WTC11 (cell line): ENCODE results near the gene CHKB.

ENCODE experiments used
- FOXK1 ChIP-seq: sonication (generic); formaldehyde crosslinking; IDR thresholded peaks from 2 replicates; pipeline ENCODE4 v1.8.0; 2022; ENCODE audit warnings: mild to moderate bottlenecking, moderate library complexity, missing genetic modification reagents
- JAZF1 ChIP-seq: fragments of 250-450 bp; sonication (Bioruptor Pico); IDR thresholded peaks from 2 replicates; pipeline ENCODE4 v1.9.0; 2021; ENCODE audit warnings: moderate library complexity, mild to moderate bottlenecking, inconsistent platforms
- NR2C2 ChIP-seq: sonication (generic); formaldehyde crosslinking; IDR thresholded peaks from 2 replicates; pipeline ENCODE4 v1.8.0; 2022; ENCODE audit warnings: mild to moderate bottlenecking, missing genetic modification reagents
- SMAD3 ChIP-seq: sonication (generic); formaldehyde crosslinking; IDR thresholded peaks from 2 replicates; pipeline ENCODE4 v1.8.0; 2022; ENCODE audit warnings: missing genetic modification reagents, mild to moderate bottlenecking, borderline replicate concordance
- TF ChIP-seq, protein P1 (sequence below): sonication (generic); formaldehyde crosslinking; IDR thresholded peaks from 2 replicates; pipeline ENCODE4 v1.8.0; 2022; ENCODE audit warnings: mild to moderate bottlenecking, missing genetic modification reagents
- TF ChIP-seq, protein P2 (sequence below): fragments of 200-600 bp; IDR thresholded peaks from 2 replicates; pipeline ENCODE4 v1.8.0; 2022; ENCODE audit warnings: antibody characterized with exemption
- TF ChIP-seq, protein P3 (sequence below): sonication (generic); formaldehyde crosslinking; IDR thresholded peaks from 2 replicates; pipeline ENCODE4 v1.8.0; 2022; ENCODE audit warnings: mild to moderate bottlenecking, missing genetic modification reagents

DNA sequence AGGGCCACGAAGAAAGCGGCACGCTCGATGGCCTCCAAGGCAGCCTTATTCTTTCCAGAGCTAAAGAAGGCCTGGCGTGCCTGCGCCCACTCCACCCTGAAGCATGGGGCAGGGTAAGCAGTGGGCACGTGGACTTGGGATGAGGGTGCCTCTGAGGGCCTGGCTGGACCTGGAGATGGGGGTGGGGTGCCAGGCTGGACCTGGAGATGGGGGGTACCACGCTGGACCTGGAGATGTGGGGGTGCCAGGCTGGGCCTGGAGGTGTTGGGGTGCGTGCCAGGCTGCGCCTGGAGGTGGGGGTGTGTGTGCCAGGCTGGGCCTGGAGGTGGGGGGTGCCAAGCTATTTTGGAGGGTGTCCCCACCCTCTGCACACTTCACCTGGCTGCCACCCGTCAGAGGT, 9.7 kb downstream of the CHKB start:
- TF ChIP-seq JAZF1 (CRISPR knock-in tag) (no peak), SMAD3 (no peak), FOXK1 (no peak), NR2C2 (no peak)
- TF ChIP-seq, protein P1, sequence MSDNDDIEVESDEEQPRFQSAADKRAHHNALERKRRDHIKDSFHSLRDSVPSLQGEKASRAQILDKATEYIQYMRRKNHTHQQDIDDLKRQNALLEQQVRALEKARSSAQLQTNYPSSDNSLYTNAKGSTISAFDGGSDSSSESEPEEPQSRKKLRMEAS (CRISPR knock-in tag), result no peak
- TF ChIP-seq, protein P2, sequence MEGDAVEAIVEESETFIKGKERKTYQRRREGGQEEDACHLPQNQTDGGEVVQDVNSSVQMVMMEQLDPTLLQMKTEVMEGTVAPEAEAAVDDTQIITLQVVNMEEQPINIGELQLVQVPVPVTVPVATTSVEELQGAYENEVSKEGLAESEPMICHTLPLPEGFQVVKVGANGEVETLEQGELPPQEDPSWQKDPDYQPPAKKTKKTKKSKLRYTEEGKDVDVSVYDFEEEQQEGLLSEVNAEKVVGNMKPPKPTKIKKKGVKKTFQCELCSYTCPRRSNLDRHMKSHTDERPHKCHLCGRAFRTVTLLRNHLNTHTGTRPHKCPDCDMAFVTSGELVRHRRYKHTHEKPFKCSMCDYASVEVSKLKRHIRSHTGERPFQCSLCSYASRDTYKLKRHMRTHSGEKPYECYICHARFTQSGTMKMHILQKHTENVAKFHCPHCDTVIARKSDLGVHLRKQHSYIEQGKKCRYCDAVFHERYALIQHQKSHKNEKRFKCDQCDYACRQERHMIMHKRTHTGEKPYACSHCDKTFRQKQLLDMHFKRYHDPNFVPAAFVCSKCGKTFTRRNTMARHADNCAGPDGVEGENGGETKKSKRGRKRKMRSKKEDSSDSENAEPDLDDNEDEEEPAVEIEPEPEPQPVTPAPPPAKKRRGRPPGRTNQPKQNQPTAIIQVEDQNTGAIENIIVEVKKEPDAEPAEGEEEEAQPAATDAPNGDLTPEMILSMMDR, result no peak
- TF ChIP-seq, protein P3, sequence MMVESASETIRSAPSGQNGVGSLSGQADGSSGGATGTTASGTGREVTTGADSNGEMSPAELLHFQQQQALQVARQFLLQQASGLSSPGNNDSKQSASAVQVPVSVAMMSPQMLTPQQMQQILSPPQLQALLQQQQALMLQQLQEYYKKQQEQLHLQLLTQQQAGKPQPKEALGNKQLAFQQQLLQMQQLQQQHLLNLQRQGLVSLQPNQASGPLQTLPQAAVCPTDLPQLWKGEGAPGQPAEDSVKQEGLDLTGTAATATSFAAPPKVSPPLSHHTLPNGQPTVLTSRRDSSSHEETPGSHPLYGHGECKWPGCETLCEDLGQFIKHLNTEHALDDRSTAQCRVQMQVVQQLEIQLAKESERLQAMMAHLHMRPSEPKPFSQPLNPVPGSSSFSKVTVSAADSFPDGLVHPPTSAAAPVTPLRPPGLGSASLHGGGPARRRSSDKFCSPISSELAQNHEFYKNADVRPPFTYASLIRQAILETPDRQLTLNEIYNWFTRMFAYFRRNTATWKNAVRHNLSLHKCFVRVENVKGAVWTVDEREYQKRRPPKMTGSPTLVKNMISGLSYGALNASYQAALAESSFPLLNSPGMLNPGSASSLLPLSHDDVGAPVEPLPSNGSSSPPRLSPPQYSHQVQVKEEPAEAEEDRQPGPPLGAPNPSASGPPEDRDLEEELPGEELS (CRISPR knock-in tag), result no peak
